ENCODE measurements around the gene ATRNL1.

Gene ATRNL1

GRCh38 chr10:115998301-115998700 lies 905.1 kb downstream of the ATRNL1 start:
- no peak for DNase-seq

Measured in activated CD8-positive, alpha-beta memory T cell treated with anti-CD3 and anti-CD28 coated beads for 24 hours (primary cell).